Lower leg skin (tissue), 3 donors: Measurements from ENCODE around the gene NRM.
A peak's percentile ranks its signal among the peaks of the same experiment; 100 is the strongest.

Source experiments
- CTCF ChIP-seq, 3 donors: fragments of 450-650 bp; IDR thresholded peaks; one replicate each; pipeline ENCODE4 v1.5.1; 2016; ENCODE audit warnings: antibody characterized with exemption in 3 of 3, mild to moderate bottlenecking in 3 of 3, moderate library complexity in 2 of 3
- POLR2A ChIP-seq, 2 donors: fragments of 450-650 bp; IDR thresholded peaks; one replicate each; pipeline ENCODE4 v1.6.1; 2016 to 2017; ENCODE audit warnings: antibody characterized with exemption in 2 of 2, mild to moderate bottlenecking in 1 of 2, moderate library complexity in 1 of 2

GRCh38 chr6:30654798-30655742 is 35.7 kb downstream of the NRM start:
- TF ChIP-seq CTCF (IDR thresholded peaks at IDR 0.05) (peak in 1 of 3 donors; percentile 31), POLR2A (IDR thresholded peaks at IDR 0.05) (no peak)
